Mucosa of rectum (tissue), 2 donors: Measurements from ENCODE around the gene LMF2.
A peak's percentile ranks its signal among the peaks of the same experiment; 100 is the strongest.
"Not testable (repeated sequence)": the region's sequence is repeated elsewhere in the genome, so short reads cannot be mapped to it uniquely, and the experiment has no call there.

ENCODE experiments used
- H3K27ac ChIP-seq, 2 donors: one replicate each; pipeline ENCODE4 v1.7.0; 2013; ENCODE audit warnings: inconsistent platforms in 2 of 2, low read depth in 2 of 2, low read length in 2 of 2
- H3K27me3 ChIP-seq, 2 donors: one replicate each; pipeline ENCODE4 v1.7.0; 2013; ENCODE audit warnings: low read length in 2 of 2; ENCODE audit not compliant: control insufficient read depth in 2 of 2, insufficient read depth in 2 of 2
- H3K36me3 ChIP-seq, 2 donors: one replicate each; pipeline ENCODE4 v1.7.0; 2013; ENCODE audit warnings: low read length in 2 of 2; ENCODE audit not compliant: control insufficient read depth in 2 of 2, insufficient read depth in 2 of 2
- H3K4me1 ChIP-seq, 2 donors: one replicate each; pipeline ENCODE4 v1.7.0; 2013; ENCODE audit warnings: low read length in 2 of 2, mild to moderate bottlenecking in 1 of 2; ENCODE audit not compliant: control insufficient read depth in 2 of 2, insufficient read depth in 2 of 2
- H3K4me3 ChIP-seq, 2 donors: one replicate each; pipeline ENCODE4 v1.7.0; 2013; ENCODE audit warnings: low read length in 2 of 2
- H3K9ac ChIP-seq, 2 donors: one replicate each; pipeline ENCODE4 v1.7.0; 2013; ENCODE audit warnings: low read length in 2 of 2, low read depth in 1 of 2, mild to moderate bottlenecking in 1 of 2
- H3K9me3 ChIP-seq, 2 donors: one replicate each; pipeline ENCODE4 v1.7.0; 2013; ENCODE audit warnings: low read length in 2 of 2; ENCODE audit not compliant: control insufficient read depth in 2 of 2
- donor health status: healthy.
- donor health status: Normal muscosa, but diverticular disease.

Gene LMF2

DNA sequence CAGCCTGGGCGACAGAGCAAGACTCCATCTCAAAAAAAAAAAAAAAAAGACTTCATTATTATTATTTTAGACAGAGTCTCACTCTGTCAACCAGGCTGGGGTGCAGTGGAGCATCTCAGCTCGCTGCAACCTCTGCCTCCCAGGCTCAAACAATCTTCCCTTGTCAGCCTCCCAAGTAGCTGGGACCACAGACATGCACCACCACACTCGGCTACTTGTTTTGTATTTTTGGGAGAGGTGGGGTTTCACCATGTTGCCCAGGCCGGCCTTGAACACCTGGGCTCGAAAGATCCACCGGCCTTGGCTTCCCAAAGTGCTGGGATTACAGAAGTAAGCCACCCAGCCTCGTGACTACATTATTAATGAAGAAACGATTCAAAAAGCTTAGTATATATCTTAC, 27.6 kb upstream of the LMF2 start:
- Histone ChIP-seq H3K27me3 (no peaks in the 10 kb centered on the region), H3K36me3 (no peaks in the 10 kb centered on the region), H3K9ac (no peak overlapping the region), H3K27ac (no peak overlapping the region), H3K4me1 (peaks cover 23 to 31% of the 10 kb centered on the region in 2 donors), H3K9me3 (no peaks in the 10 kb centered on the region), H3K4me3 (no peak overlapping the region)

DNA sequence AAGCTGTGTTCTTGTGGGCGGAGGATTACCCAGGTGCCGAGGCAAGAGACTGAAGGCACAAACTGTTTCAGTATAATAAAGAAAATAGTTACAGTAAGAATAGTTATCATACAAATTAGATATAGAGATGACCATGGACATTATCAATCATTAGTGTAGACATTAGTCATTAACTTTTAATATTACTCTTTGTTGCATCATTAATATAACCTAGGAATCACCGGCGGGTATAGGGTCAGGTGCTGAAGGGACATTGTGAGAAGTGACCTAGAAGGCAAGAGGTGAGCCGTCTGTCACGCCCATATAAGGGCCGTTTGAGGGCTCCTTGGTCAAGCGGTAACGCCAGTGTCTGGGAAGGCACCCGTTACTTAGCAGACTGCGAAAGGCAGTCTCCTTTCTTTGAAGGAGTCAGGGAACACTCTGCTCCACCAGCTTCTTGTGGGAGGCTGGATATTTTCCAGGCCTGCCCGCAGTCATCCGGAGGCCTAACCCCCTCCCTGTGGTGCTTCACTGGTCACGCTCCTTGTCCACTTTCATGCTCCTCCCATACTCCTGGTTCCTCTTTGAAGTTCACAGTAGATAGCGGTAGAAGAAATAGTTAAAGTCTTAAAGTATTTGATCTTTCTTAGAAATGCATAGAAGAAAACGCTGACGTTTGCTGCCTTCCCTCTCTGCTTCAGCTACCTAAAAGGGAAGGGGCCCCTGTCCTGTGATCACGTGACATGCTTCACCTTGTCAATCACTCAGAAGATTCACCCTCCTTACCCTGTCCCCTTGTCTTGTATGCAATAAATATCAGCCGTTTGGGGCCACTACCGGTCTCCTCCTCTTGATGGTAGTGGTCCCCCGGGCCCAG, 26.6 kb upstream of the LMF2 start:
- H3K9me3 ChIP-seq, H3K4me3 ChIP-seq, H3K27me3 ChIP-seq, H3K36me3 ChIP-seq: not testable (repeated sequence)
- Histone ChIP-seq H3K4me1 (peaks cover 24 to 28% of the 10 kb centered on the region in 2 donors), H3K9ac (peak overlapping the region in 1 of 2 donors; percentile 24), H3K27ac (peak overlapping the region; percentile 49 to 63)

DNA sequence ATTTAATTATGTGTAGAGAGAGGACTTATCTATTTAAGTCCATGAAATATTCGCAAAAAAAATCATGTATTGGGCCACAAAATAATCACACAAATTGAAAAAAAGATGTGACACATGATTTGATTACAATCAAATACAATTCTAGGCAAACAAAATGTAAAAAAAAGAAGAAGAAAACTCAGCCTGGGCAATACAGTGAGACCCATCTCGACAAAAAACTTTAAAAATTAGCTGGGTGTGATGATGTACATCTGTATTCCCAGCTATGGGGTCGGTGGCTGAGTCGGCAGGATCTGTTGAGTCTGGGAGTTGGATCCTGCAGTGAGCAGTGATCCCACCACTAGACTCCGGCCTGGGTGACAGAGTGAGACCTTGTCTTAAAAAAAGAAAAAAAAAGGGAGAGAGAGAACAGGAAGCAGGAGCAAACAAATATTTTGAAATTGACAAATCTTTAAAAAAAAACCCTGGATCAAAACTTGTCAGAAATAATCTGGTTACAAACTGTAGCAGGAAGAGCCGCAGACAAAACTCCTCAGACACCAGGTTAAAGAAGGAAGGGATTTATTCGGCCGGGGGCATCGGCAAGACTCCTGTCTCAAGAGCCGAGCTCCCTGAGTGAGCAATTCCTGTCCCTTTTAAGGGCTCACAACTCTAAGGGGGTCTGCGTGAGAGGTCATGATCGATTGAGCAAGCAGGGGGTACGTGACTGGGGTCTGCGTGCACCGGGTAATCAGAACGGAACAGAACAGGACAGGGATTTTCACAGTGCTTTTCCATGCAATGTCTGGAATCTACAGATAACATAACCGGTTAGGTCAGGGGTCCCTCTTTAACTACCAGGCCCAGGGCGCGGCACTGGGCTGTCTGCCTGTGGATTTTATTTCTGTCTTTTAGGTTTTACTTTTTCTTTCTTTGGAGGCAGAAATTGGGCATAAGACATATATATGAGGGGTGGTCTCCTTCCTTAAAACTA, 25.6 kb upstream of the LMF2 start:
- Histone ChIP-seq H3K36me3 (no peaks in the 10 kb centered on the region), H3K9me3 (no peaks in the 10 kb centered on the region), H3K4me1 (peaks cover 17 to 22% of the 10 kb centered on the region in 2 donors), H3K27me3 (no peaks in the 10 kb centered on the region), H3K9ac (no peak overlapping the region), H3K27ac (peak overlapping the region; percentile 93 to 99), H3K4me3 (no peak overlapping the region)

DNA sequence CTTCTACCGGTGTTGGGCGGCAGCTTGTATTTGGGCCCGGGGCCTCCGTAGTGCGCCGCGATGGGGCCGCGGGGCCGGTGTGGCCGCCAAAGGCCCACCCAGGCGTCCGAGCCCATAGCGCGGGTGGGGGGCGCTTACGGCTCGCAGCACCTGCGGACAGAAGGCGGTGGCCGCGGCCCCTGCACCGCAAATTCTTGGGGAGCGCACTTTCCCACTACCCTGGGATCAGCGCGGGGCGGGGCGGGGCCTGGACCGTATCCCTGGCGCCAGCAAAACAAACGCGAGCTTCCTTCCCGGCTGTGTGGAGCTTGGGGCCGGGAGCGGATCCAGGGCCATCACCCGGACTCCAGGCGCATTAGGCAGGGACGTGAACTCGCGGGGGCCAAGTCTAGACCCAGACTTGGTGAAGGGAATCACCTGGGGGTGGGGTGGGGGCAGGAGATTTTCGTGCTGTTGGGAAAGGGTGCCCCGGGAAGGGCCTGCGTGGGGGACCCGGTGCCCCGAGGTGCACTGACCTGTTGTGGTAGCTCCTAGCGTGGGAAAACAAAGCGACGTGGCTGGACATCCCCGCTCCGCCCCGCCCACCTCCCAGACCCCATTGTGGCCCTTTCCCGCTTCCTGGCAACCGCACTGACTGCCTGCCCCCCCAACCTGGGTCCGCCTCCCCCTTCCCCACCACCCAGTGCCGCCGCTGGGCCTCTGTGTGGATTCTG, 24.6 kb upstream of the LMF2 start:
- no peaks in the 10 kb centered on the region for H3K36me3 ChIP-seq
- peak overlapping the region; percentile 68 to 85 for H3K4me3 ChIP-seq
- peak overlapping the region; percentile 83 to 95 for H3K9ac ChIP-seq
- peak overlapping the region; percentile 93 to 99 for H3K27ac ChIP-seq
- peaks cover 18 to 24% of the 10 kb centered on the region in 2 donors for H3K4me1 ChIP-seq
- H3K27me3 ChIP-seq = no peaks in the 10 kb centered on the region
- H3K9me3 ChIP-seq = no peaks in the 10 kb centered on the region

DNA sequence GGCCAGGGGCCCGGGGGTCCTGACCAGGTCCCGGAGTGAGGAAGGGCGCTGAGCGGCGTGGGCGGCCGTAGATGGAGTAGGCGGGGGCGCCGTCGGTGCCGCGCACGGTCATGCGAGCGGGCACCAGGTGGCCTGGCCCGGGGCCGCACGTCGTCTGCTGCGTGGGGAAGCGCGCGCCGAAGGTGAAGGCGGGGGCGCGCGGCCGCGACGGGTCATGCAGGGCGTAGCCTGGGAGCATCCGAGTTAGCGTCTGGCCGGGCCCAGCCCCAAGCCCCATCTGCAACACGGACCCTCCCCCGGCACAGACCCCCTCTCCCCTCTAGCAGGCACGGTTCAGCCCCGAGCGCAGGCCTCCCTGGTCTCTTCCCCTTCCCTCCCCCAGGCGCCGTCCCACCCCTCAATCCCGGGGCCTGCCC, 24.1 kb upstream of the LMF2 start:
- H3K36me3 ChIP-seq = no peaks in the 10 kb centered on the region
- no peaks in the 10 kb centered on the region for H3K9me3 ChIP-seq
- peak overlapping the region; percentile 68 to 85 for H3K4me3 ChIP-seq
- H3K9ac ChIP-seq = peak overlapping the region; percentile 83 to 95
- peaks cover 22 to 30% of the 10 kb centered on the region in 2 donors for H3K4me1 ChIP-seq
- H3K27me3 ChIP-seq = no peaks in the 10 kb centered on the region
- H3K27ac ChIP-seq = peak overlapping the region; percentile 93 to 99

DNA sequence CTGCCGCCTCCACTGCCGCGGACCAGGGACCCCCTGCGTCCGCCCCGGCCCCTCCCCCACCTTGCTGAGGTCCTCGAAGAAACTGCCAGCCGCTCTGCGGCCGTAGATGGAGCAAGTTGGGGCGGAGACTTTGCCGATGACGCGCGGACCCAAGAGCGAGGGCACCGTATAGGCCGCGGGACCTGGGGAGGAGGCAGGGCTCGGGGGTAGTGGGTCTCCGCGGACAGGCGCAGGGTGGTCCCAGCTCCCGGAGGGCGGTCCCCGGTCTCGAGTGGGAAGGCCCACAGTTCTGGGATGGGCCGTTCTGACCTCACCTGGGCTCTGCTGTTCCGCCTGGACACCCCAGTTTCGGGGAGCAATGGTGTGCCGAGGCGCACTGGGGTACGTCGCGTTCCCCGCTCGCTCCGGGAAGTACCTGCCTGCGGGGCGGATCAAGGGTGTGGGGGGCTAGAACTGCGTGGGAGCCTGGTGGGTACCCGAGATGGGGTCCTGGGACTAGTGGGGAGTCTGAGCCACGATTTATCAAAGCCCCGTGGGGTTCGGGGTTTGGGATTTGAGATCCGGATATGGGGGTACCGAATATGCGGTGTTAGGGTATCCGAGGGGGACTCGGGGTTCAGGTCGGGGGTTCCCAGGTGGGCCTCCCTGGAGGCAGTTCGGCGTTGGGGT, 23.5 kb upstream of the LMF2 start:
- Histone ChIP-seq H3K36me3 (no peaks in the 10 kb centered on the region), H3K27me3 (no peaks in the 10 kb centered on the region), H3K9me3 (no peaks in the 10 kb centered on the region), H3K27ac (peak overlapping the region; percentile 93 to 99), H3K4me3 (peak overlapping the region; percentile 68 to 85), H3K9ac (peak overlapping the region; percentile 83 to 95), H3K4me1 (peaks cover 26 to 31% of the 10 kb centered on the region in 2 donors)

DNA sequence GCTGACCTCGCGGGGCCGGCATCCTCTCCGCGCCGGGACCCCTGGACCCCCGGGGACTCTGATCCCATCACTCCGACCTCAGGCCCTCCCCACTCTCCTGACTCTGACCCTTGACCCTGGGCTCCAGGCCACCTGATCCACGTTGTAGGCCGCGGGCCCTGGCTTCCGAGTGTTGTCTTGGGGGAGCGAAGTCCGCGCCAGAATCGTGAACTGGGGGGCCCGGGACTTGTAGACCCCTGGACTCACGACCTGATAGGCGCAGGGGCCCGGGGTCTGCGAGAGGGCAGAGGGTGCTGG, 23.0 kb upstream of the LMF2 start:
- H3K9me3 ChIP-seq = no peaks in the 10 kb centered on the region
- H3K27me3 ChIP-seq = no peaks in the 10 kb centered on the region
- peaks cover 26 to 31% of the 10 kb centered on the region in 2 donors for H3K4me1 ChIP-seq
- H3K9ac ChIP-seq = peak overlapping the region; percentile 81 to 83
- H3K27ac ChIP-seq = peak overlapping the region; percentile 93 to 99
- no peaks in the 10 kb centered on the region for H3K36me3 ChIP-seq
- peak overlapping the region; percentile 68 to 85 for H3K4me3 ChIP-seq

DNA sequence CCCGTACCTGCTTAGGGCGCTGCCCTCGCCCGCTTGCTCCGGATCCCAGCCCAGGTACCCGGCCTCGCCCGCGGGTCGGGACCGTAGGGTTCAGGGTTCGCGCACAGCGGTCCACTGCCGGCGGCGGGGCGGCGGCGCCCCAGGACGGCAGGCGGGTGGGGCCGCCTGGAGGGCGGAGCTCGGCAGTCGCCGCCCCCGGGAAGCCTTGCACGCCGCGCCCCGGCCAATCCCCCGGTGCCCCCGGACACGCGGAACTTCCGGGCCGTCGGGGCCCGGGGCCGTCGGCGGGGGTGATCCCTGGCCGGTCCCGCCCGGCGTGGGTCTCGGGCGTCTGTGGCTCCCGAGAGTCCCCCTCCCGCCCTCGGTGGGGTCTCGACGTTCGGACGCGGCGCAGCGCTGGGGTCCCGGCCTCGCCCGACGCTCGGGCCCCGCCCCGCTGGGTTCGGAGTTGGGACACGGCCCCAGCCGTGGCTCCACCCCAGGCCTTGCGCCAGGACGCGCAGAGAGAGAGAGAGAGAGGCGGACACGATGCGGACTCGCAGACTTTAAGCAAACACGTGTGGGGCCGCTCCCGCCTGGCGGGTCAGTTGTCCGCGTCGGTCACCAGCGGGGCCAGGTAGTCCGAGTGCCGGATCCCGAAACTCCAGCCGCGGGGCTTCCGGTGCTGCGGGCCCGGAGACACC, 22.5 kb upstream of the LMF2 start, which contains the start of gene TYMP:
Gene TYMP (minus strand): TSS at position 116 of the 683 bp plus-strand sequence. CDS start 303 bp downstream, outside the sequence.
- Histone ChIP-seq H3K36me3 (no peaks in the 10 kb centered on the region), H3K9ac (peak within 1 kb of the TSS; percentile 83 to 95), H3K4me3 (peak within 1 kb of the TSS; percentile 68 to 85), H3K27me3 (no peaks in the 10 kb centered on the region), H3K27ac (peak within 1 kb of the TSS; percentile 93 to 99), H3K9me3 (no peaks in the 10 kb centered on the region), H3K4me1 (peaks cover 26 to 31% of the 10 kb centered on the region in 2 donors)

DNA sequence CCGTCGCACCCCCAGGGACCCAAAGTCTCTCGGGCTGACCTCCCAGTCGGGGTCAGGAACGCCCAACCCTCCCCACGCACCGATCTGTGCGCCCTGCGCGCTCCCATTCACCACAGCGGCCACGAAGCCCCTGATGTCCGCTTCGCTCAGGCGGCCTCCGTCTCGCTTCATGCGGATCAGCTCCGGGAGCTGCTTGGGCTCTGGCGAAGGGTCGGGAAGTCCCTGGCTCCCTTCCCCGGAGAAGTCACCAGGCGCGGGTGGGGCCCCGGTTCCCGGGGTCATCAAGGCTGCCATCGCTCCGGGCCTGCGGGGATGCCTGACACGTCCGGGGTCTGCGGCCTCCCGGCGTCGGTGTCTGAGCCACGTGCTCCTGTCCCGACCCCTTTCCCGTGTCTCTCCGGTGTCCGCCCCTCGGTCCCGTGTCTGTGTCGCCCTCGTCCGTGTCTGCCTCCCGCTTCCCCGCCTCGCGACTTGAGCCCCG, 22.0 kb upstream of the LMF2 start:
- peak overlapping the region; percentile 68 to 85 for H3K4me3 ChIP-seq
- peak overlapping the region; percentile 65 to 83 for H3K9ac ChIP-seq
- H3K27ac ChIP-seq = peak overlapping the region; percentile 93 to 99

More for the DNA sequence above, 22.0 kb upstream of the LMF2 start:
- Histone ChIP-seq H3K36me3 (no peaks in the 10 kb centered on the region), H3K27me3 (no peaks in the 10 kb centered on the region), H3K9me3 (no peaks in the 10 kb centered on the region), H3K4me1 (peaks cover 30 to 34% of the 10 kb centered on the region in 2 donors)
